Measurements from ENCODE around the gene PKDCC.
A peak's percentile ranks its signal among the peaks of the same experiment; 100 is the strongest.

Gene PKDCC

GRCh38 chr2:42091671-42092070 lies 43.9 kb downstream of the PKDCC start:
- DNase-seq, result no peak

GRCh38 chr2:42092084-42092996 lies 44.5 kb downstream of the PKDCC start:
- peak in 1 of 2 experiments; percentile 22 for DNase-seq

GRCh38 chr2:42094114-42094513 lies 46.3 kb downstream of the PKDCC start:
- no peak for DNase-seq

GRCh38 chr2:42095923-42096408 lies 48.1 kb downstream of the PKDCC start:
- DNase-seq, result peak; percentile 44 to 79

- DNase-seq, result no peak
Measured at GRCh38 chr2:42096869-42097591, 49.2 kb downstream of the PKDCC start.

GRCh38 chr2:42098571-42099437 lies 51.0 kb downstream of the PKDCC start:
- no peak for DNase-seq

GRCh38 chr2:42099438-42100173 lies 51.8 kb downstream of the PKDCC start:
- no peak for DNase-seq

- DNase-seq, result no peak
Measured at GRCh38 chr2:42100683-42101205, 52.9 kb downstream of the PKDCC start.

GRCh38 chr2:42101206-42102023 lies 53.6 kb downstream of the PKDCC start:
- DNase-seq, result no peak

- no peak for DNase-seq
Measured at GRCh38 chr2:42102024-42102590, 54.3 kb downstream of the PKDCC start.

GRCh38 chr2:42102591-42103450 lies 55.0 kb downstream of the PKDCC start:
- DNase-seq, result no peak

GRCh38 chr2:42103829-42104228 lies 56.0 kb downstream of the PKDCC start:
- no peak for DNase-seq

- DNase-seq, result no peak
Measured at GRCh38 chr2:42104621-42105020, 56.8 kb downstream of the PKDCC start.

- DNase-seq, result no peak
Measured at GRCh38 chr2:42105330-42106256, 57.8 kb downstream of the PKDCC start.

GRCh38 chr2:42106257-42106816 lies 58.5 kb downstream of the PKDCC start:
- DNase-seq, result no peak

- DNase-seq, result no peak
Measured at GRCh38 chr2:42107249-42108042, 59.6 kb downstream of the PKDCC start.
